HL-60 (cell line): ENCODE data around the gene TYW1.
"Not testable (repeated sequence)": the region's sequence is repeated elsewhere in the genome, so short reads cannot be mapped to it uniquely, and the experiment has no call there.

Source experiments
- POLR2AphosphoS5 ChIP-seq: IDR thresholded peaks from 2 replicates; pipeline ENCODE4 v1.6.1; 2012; ENCODE audit warnings: low read depth
- TF ChIP-seq, protein P1 (sequence below): IDR thresholded peaks from one replicate; pipeline ENCODE4 v1.5.1; 2011; ENCODE audit warnings: low read length, control low read depth, inconsistent platforms; ENCODE audit not compliant: insufficient read depth

GRCh38 chr7:67017971-67018370 is 21.3 kb downstream of the TYW1 start:
- TF ChIP-seq, protein P1, sequence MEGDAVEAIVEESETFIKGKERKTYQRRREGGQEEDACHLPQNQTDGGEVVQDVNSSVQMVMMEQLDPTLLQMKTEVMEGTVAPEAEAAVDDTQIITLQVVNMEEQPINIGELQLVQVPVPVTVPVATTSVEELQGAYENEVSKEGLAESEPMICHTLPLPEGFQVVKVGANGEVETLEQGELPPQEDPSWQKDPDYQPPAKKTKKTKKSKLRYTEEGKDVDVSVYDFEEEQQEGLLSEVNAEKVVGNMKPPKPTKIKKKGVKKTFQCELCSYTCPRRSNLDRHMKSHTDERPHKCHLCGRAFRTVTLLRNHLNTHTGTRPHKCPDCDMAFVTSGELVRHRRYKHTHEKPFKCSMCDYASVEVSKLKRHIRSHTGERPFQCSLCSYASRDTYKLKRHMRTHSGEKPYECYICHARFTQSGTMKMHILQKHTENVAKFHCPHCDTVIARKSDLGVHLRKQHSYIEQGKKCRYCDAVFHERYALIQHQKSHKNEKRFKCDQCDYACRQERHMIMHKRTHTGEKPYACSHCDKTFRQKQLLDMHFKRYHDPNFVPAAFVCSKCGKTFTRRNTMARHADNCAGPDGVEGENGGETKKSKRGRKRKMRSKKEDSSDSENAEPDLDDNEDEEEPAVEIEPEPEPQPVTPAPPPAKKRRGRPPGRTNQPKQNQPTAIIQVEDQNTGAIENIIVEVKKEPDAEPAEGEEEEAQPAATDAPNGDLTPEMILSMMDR = not testable (repeated sequence)
- not testable (repeated sequence) for TF ChIP-seq POLR2AphosphoS5
